HCT116 (cell line): ENCODE data around the gene TTLL9. TPM values are rescaled to one million over a fixed set of nuclear protein-coding genes. Genes with fewer than 3 reads are reported as not detected.

ENCODE experiments used
- ATAC-seq: fragments of 200-7000 bp; cut with Tn5 transposase; 2 replicates; pipeline ENCODE4 v1.9.1; 2020; ENCODE audit warnings: mild to moderate bottlenecking, moderate library complexity
- BruUV-seq: library from RNA; stranded (reverse); fragments of 400-500 nt; replicated peaks from 2 replicates; lab custom pipeline; 2021; lab: Mats Ljungman, UMichigan
- CTCF ChIA-PET: fragments of 300-600 bp; sonication (Branson Sonifier 250); formaldehyde crosslinking; loops from one replicate; lab custom pipeline; 2021; ENCODE audit warnings: antibody characterized with exemption; lab: Charles Lee
- POLR2A ChIA-PET: fragments of 300-600, 350-600 bp; sonication (Branson Sonifier 250); formaldehyde crosslinking; loops from one replicate; lab custom pipeline; 2021; ENCODE audit warnings: antibody characterized with exemption; lab: Charles Lee
- RAD21 ChIA-PET, 2 experiments: fragments of 300-600 bp; sonication (Branson Sonifier 250); formaldehyde crosslinking; loops; one replicate each; lab custom pipeline; 2023; ENCODE audit warnings: low total read pairs in 2 of 2; ENCODE audit not compliant: uncharacterized antibody in 2 of 2, unreplicated experiment in 2 of 2, low non-redundant PET in 1 of 2; lab: Charles Lee
- DNase-seq: peaks from one replicate; pipeline ENCODE4 v3.0.0-alpha.2; 2010; ENCODE audit warnings: low read depth, low spot score
- H2AFZ ChIP-seq: fragments of 200-600 bp; shearing (Covaris generic), sonication (generic); 2 replicates; pipeline ENCODE4 v1.6.1; 2017; ENCODE audit warnings: low read depth, mixed run types, mixed read lengths, antibody characterized with exemption, low read length; ENCODE audit not compliant: poor library complexity, severe bottlenecking
- H3K27ac ChIP-seq: 2 replicates; pipeline ENCODE4 v1.5.1; 2012; ENCODE audit warnings: low read depth, low read length
- H3K27me3 ChIP-seq: fragments of 200-600 bp; sonication (generic); 2 replicates; pipeline ENCODE4 v1.6.1; 2016; ENCODE audit warnings: mixed run types, low read length, mixed read lengths; ENCODE audit not compliant: insufficient read depth
- H3K36me3 ChIP-seq, 2 experiments: fragments of 200-500 bp in 1 of 2; fragments of 200-600 bp in 1 of 2; sonication (Bioruptor generic) in 1 of 2; sonication (generic) in 1 of 2; 2 replicates each; pipeline versions ENCODE4 v1.5.1 to v1.6.1; 2014 to 2016; ENCODE audit warnings: low read length in 2 of 2, inconsistent platforms in 1 of 2, mixed read lengths in 1 of 2, mixed run types in 1 of 2; ENCODE audit not compliant: insufficient read depth in 2 of 2, control insufficient read depth in 1 of 2
- H3K4me1 ChIP-seq, 2 experiments: fragments of 200-600 bp in 1 of 2; sonication (generic) in 1 of 2; 2 replicates each; pipeline versions ENCODE4 v1.5.1 to v1.6.1; 2012 to 2017; ENCODE audit warnings: low read length in 2 of 2, inconsistent platforms in 1 of 2, mild to moderate bottlenecking in 1 of 2, mixed read lengths in 1 of 2, mixed run types in 1 of 2, moderate library complexity in 1 of 2; ENCODE audit not compliant: insufficient read depth in 2 of 2, control insufficient read depth in 1 of 2
- H3K4me2 ChIP-seq: fragments of 200-600 bp; sonication (generic); 2 replicates; pipeline ENCODE4 v1.6.1; 2017; ENCODE audit warnings: mixed run types, low read length, mixed read lengths
- H3K4me3 ChIP-seq, 2 experiments: fragments of 200-600 bp in 1 of 2; sonication (generic) in 1 of 2; replicated peaks in 1 of 2; 2 replicates each; pipeline ENCODE4 v1.5.1; 2011 to 2016; ENCODE audit warnings: low read length in 2 of 2, control low read depth in 1 of 2, low read depth in 1 of 2, mild to moderate bottlenecking in 1 of 2, mixed read lengths in 1 of 2, mixed run types in 1 of 2
- H3K79me2 ChIP-seq: fragments of 200-600 bp; sonication (generic); 2 replicates; pipeline ENCODE4 v1.6.1; 2017; ENCODE audit warnings: mild to moderate bottlenecking, mixed run types, low read length, moderate library complexity, mixed read lengths; ENCODE audit not compliant: insufficient read depth
- H3K9ac ChIP-seq: fragments of 200-600 bp; sonication (generic); 2 replicates; pipeline ENCODE4 v1.6.1; 2016; ENCODE audit warnings: low read length, mixed read lengths
- H3K9me2 ChIP-seq: fragments of 200-600 bp; sonication (generic), shearing (Covaris generic); 2 replicates; pipeline ENCODE4 v1.6.1; 2017; ENCODE audit warnings: mixed run types, mild to moderate bottlenecking, moderate library complexity; ENCODE audit not compliant: insufficient read depth
- H3K9me3 ChIP-seq, 2 experiments: fragments of 200-500 bp in 1 of 2; fragments of 200-600 bp in 1 of 2; sonication (Bioruptor generic) in 1 of 2; sonication (generic) in 1 of 2; 2 replicates each; pipeline ENCODE4 v1.6.1; 2014 to 2017; ENCODE audit warnings: low read length in 2 of 2, mixed read lengths in 2 of 2, inconsistent platforms in 1 of 2, low read depth in 1 of 2, mild to moderate bottlenecking in 1 of 2, mixed run types in 1 of 2, moderate library complexity in 1 of 2; ENCODE audit not compliant: control insufficient read depth in 1 of 2, insufficient read depth in 1 of 2
- H4K20me1 ChIP-seq: fragments of 200-600 bp; sonication (generic), shearing (Covaris generic); 2 replicates; pipeline ENCODE4 v1.6.1; 2017; ENCODE audit warnings: mixed run types, mild to moderate bottlenecking, moderate library complexity; ENCODE audit not compliant: insufficient read depth
- CBX3 ChIP-seq: IDR thresholded peaks from 2 replicates; pipeline ENCODE4 v1.6.1; 2012; ENCODE audit warnings: low read depth
- CEBPB ChIP-seq: IDR thresholded peaks from 2 replicates; pipeline ENCODE4 v1.6.1; 2012; ENCODE audit warnings: low read depth
- CTCF ChIP-seq, 3 experiments: fragments of 200-600 bp in 1 of 3; sonication (generic) in 1 of 3; IDR thresholded peaks in 2 of 3; conservative IDR thresholded peaks in 1 of 3; 2 replicates each; pipeline ENCODE4 v1.5.1; 2012 to 2017; ENCODE audit warnings: low read depth in 2 of 3, low read length in 2 of 3, antibody characterized with exemption in 1 of 3, borderline replicate concordance in 1 of 3, control low read depth in 1 of 3, mild to moderate bottlenecking in 1 of 3, mixed read lengths in 1 of 3, mixed run types in 1 of 3, moderate library complexity in 1 of 3; ENCODE audit not compliant: insufficient read depth in 1 of 3
- EGR1 ChIP-seq: IDR thresholded peaks from 2 replicates; pipeline ENCODE4 v1.6.1; 2012; ENCODE audit warnings: low read depth
- ELF1 ChIP-seq: IDR thresholded peaks from 2 replicates; pipeline ENCODE4 v1.6.1; 2012; ENCODE audit warnings: low read depth, borderline replicate concordance
- EZH2 ChIP-seq: fragments of 200-600 bp; sonication (generic); IDR thresholded peaks from 2 replicates; pipeline ENCODE4 v1.6.1; 2017; ENCODE audit warnings: antibody characterized with exemption, mixed run types
- EZH2phosphoT487 ChIP-seq: fragments of 200-600 bp; IDR thresholded peaks from 2 replicates; pipeline ENCODE4 v1.6.1; 2018; ENCODE audit warnings: antibody characterized with exemption, borderline replicate concordance
- FOSL1 ChIP-seq: IDR thresholded peaks from 2 replicates; pipeline ENCODE4 v1.6.1; 2012; ENCODE audit warnings: low read depth
- JUND ChIP-seq: IDR thresholded peaks from 2 replicates; pipeline ENCODE4 v1.6.1; 2012
- POLR2A ChIP-seq: IDR thresholded peaks from 2 replicates; pipeline ENCODE4 v1.7.0; 2011; ENCODE audit warnings: borderline replicate concordance; ENCODE audit not compliant: insufficient read depth, insufficient read length; ENCODE audit errors: extremely low read depth
- POLR2AphosphoS5 ChIP-seq: IDR thresholded peaks from 2 replicates; pipeline ENCODE4 v1.6.1; 2011; ENCODE audit warnings: mild to moderate bottlenecking, low read depth, low read length, moderate library complexity
- RAD21 ChIP-seq: IDR thresholded peaks from 2 replicates; pipeline ENCODE4 v1.6.1; 2012; ENCODE audit warnings: low read depth, mild to moderate bottlenecking
- SP1 ChIP-seq: IDR thresholded peaks from 2 replicates; pipeline ENCODE4 v1.6.1; 2012; ENCODE audit warnings: low read depth
- SRF ChIP-seq: IDR thresholded peaks from 2 replicates; pipeline ENCODE4 v1.6.1; 2012; ENCODE audit warnings: low read depth
- TCF7L2 ChIP-seq: IDR thresholded peaks from 2 replicates; pipeline ENCODE4 v1.7.0; 2011; ENCODE audit warnings: borderline replicate concordance, inconsistent platforms; ENCODE audit not compliant: insufficient read depth, insufficient read length; ENCODE audit errors: extremely low read depth
- YY1 ChIP-seq: IDR thresholded peaks from 2 replicates; pipeline ENCODE4 v1.6.1; 2011; ENCODE audit warnings: low read length, low read depth, moderate library complexity, mild to moderate bottlenecking; ENCODE audit not compliant: insufficient replicate concordance; ENCODE audit errors: extremely low read depth
- ZFX ChIP-seq: fragments of 450-650 bp; IDR thresholded peaks from 2 replicates; pipeline ENCODE4 v1.6.1; 2017
- ZNF274 ChIP-seq: fragments of 200-500 bp; sonication (Bioruptor generic); IDR thresholded peaks from 2 replicates; pipeline ENCODE4 v1.6.1; 2014; ENCODE audit warnings: mild to moderate bottlenecking, low read depth, low read length, inconsistent platforms
- intact Hi-C: fragments of 100-400 bp; cut with micrococcal nuclease; formaldehyde crosslinking; loops from 2 replicates; pipeline ENCODE4 v1.10.0; 2022
- total RNA-seq: library from RNA; stranded (reverse); gene quantifications from one replicate; pipeline ENCODE4 v1.2.1, GENCODE V29; 2021; ENCODE audit not compliant: unreplicated experiment
- TF ChIP-seq, protein P1 (sequence below): IDR thresholded peaks from 2 replicates; pipeline ENCODE4 v1.6.1; 2012

Gene TTLL9
- total RNA-seq, 1 experiment from 2014 or later: not detected

GRCh38 chr20:31843288-31843687, 27.1 kb upstream of the TTLL9 start:
- BruUV-seq: no TSS peak
- H3K79me2 ChIP-seq: no peaks in the 10 kb centered on the region
- ChIA-PET POLR2A (no interaction called here), RAD21 (no interaction called here), CTCF (interaction anchor here (2.3 kb wide), 1 partner anchor 10 kb away, joined by 11 read pairs; no protein-coding TSS in a partner anchor)
- H3K9ac ChIP-seq: no peak overlapping the region
- H3K4me1 ChIP-seq: peaks cover 16 to 31% of the 10 kb centered on the region in 2 experiments
- H3K4me3 ChIP-seq: no peak overlapping the region
- H4K20me1 ChIP-seq: no peaks in the 10 kb centered on the region
- TF ChIP-seq CBX3 (no peak), ZFX (no peak), POLR2A (no peak), EZH2phosphoT487 (no peak), RAD21 (no peak), FOSL1 (no peak), SRF (no peak), ELF1 (no peak)
- H3K27me3 ChIP-seq: no peaks in the 10 kb centered on the region
- H3K36me3 ChIP-seq: no peaks in the 10 kb centered on the region
- no peaks in the 10 kb centered on the region for H3K9me2 ChIP-seq
- no peak overlapping the region for H2AFZ ChIP-seq
- DNase-seq: no peak
- no peaks in the 10 kb centered on the region for H3K9me3 ChIP-seq
- no peak overlapping the region for H3K4me2 ChIP-seq
- ATAC-seq: no peak
- intact Hi-C loops: no loop called here
- H3K27ac ChIP-seq: no peak overlapping the region

DNA sequence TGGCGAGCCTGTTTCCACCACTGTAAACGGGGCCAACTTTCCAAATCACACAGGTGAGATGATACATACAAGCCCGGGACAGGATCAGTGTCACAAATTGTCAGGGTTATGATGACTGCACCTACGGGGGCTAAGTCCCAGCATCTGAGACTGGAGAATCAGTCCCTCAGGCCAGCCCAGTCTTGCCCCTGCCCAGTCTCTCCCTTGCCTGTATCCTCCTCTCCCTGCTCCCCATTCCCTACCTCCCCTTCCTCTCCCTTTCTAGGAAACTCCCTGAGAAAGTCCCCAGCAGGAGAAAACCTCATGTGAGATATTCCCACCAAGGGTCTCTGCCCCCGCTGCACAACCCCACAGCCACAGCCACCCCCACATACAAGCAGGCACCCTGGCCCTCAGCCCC, 26.6 kb upstream of the TTLL9 start:
- Histone ChIP-seq H3K9ac (no peak overlapping the region), H3K4me1 (peaks cover 16 to 27% of the 10 kb centered on the region in 2 experiments), H3K27ac (no peak overlapping the region), H3K4me3 (no peak overlapping the region), H3K27me3 (no peaks in the 10 kb centered on the region), H4K20me1 (no peaks in the 10 kb centered on the region), H3K9me2 (no peaks in the 10 kb centered on the region), H3K9me3 (no peaks in the 10 kb centered on the region), H3K4me2 (no peak overlapping the region), H2AFZ (no peak overlapping the region), H3K36me3 (no peaks in the 10 kb centered on the region), H3K79me2 (no peaks in the 10 kb centered on the region)
- TF ChIP-seq TCF7L2: no peak
- no peak for TF ChIP-seq FOSL1
- TF ChIP-seq SP1: no peak
- no peak for TF ChIP-seq CBX3
- TF ChIP-seq CEBPB: no peak
- TF ChIP-seq ZNF274: no peak
- TF ChIP-seq ZFX: no peak
- TF ChIP-seq YY1: no peak
- no peak for TF ChIP-seq EGR1
- TF ChIP-seq ELF1: no peak
- no peak for TF ChIP-seq POLR2A
- TF ChIP-seq, protein P1, sequence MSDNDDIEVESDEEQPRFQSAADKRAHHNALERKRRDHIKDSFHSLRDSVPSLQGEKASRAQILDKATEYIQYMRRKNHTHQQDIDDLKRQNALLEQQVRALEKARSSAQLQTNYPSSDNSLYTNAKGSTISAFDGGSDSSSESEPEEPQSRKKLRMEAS: no peak
- TF ChIP-seq EZH2phosphoT487: no peak
- no peak for TF ChIP-seq SRF
- no peak for TF ChIP-seq CTCF (IDR thresholded peaks at IDR 0.05 in 2 of 3, conservative IDR thresholded peaks at IDR 0.05 in 1 of 3; ENCODE audit: borderline replicate concordance in 1 of 3, insufficient read depth in 1 of 3, low read depth in 2 of 3, low read length in 2 of 3)
- no peak for TF ChIP-seq RAD21
- TF ChIP-seq EZH2: no peak
- no peak for TF ChIP-seq JUND
- TF ChIP-seq POLR2AphosphoS5: no peak
- intact Hi-C loops: no loop called here
- no peak for DNase-seq
- ChIA-PET POLR2A (no interaction called here), RAD21 (no interaction called here), CTCF (no interaction called here)
- BruUV-seq: no TSS peak
- no peak for ATAC-seq
